WTC11 (cell line): ENCODE results near the gene EDN1. TPM values are rescaled to one million over a fixed set of nuclear protein-coding genes. Genes with fewer than 3 reads are reported as not detected.

Experiments
- ATAC-seq: fragments of 200-7000 bp; cut with Tn5 transposase; 2 replicates; pipeline ENCODE4 v1.10.0; 2021; ENCODE audit warnings: mild to moderate bottlenecking, moderate library complexity
- CTCF ChIA-PET: fragments of 300-600 bp; sonication (Branson Sonifier 250); formaldehyde crosslinking; loops from one replicate; lab custom pipeline; 2021; ENCODE audit warnings: antibody characterized with exemption; lab: Charles Lee
- POLR2A ChIA-PET: fragments of 350-600 bp; sonication (Branson Sonifier 250); formaldehyde crosslinking; loops from one replicate; lab custom pipeline; 2021; ENCODE audit warnings: antibody characterized with exemption; lab: Charles Lee
- DNase-seq: peaks from one replicate; pipeline ENCODE4 v3.0.0; 2021; ENCODE audit warnings: low spot score
- H3K27ac Mint-ChIP-seq: 2 replicates; pipeline ENCODE4 v1.8.0; 2021; ENCODE audit warnings: mixed read lengths
- H3K27me3 Mint-ChIP-seq: 2 replicates; pipeline ENCODE4 v1.8.0; 2021; ENCODE audit warnings: low read depth, mild to moderate bottlenecking, moderate library complexity, mixed read lengths
- H3K36me3 Mint-ChIP-seq: 2 replicates; pipeline ENCODE4 v1.8.0; 2021; ENCODE audit warnings: mixed read lengths
- H3K4me1 Mint-ChIP-seq: 2 replicates; pipeline ENCODE4 v1.8.0; 2022; ENCODE audit warnings: mixed read lengths
- H3K4me3 Mint-ChIP-seq: 2 replicates; pipeline ENCODE4 v1.8.0; 2021; ENCODE audit warnings: mild to moderate bottlenecking, moderate library complexity, mixed read lengths
- H3K9me3 Mint-ChIP-seq: 2 replicates; pipeline ENCODE4 v1.8.0; 2021; ENCODE audit warnings: mixed read lengths
- CDX4 ChIP-seq: fragments of 250-450 bp; sonication (Bioruptor Pico); IDR thresholded peaks from 2 replicates; pipeline ENCODE4 v1.9.0; 2021; ENCODE audit warnings: moderate library complexity, mild to moderate bottlenecking, inconsistent platforms, borderline replicate concordance
- ERG ChIP-seq: fragments of 250-450 bp; sonication (Bioruptor Pico); IDR thresholded peaks from 2 replicates; pipeline ENCODE4 v1.8.0; 2021; ENCODE audit warnings: mild to moderate bottlenecking
- IRF1 ChIP-seq: sonication (generic); formaldehyde crosslinking; IDR thresholded peaks from 2 replicates; pipeline ENCODE4 v1.8.0; 2023; ENCODE audit warnings: missing genetic modification reagents
- MAX ChIP-seq: sonication (generic); formaldehyde crosslinking; IDR thresholded peaks from 2 replicates; pipeline ENCODE4 v1.8.0; 2022; ENCODE audit warnings: mild to moderate bottlenecking, missing genetic modification reagents
- PRDM15 ChIP-seq: sonication (generic); formaldehyde crosslinking; IDR thresholded peaks from 2 replicates; pipeline ENCODE4 v1.8.0; 2022; ENCODE audit warnings: missing genetic modification reagents
- STAT6 ChIP-seq: sonication (generic); formaldehyde crosslinking; conservative IDR thresholded peaks from 2 replicates; pipeline ENCODE4 v1.8.1; 2023; ENCODE audit warnings: mild to moderate bottlenecking, low read depth, missing genetic modification reagents, moderate library complexity
- TCF7 ChIP-seq: sonication (generic); formaldehyde crosslinking; IDR thresholded peaks from 2 replicates; pipeline ENCODE4 v1.8.0; 2022; ENCODE audit warnings: mild to moderate bottlenecking, low read depth, missing genetic modification reagents, moderate library complexity
- USF1 ChIP-seq: sonication (generic); formaldehyde crosslinking; IDR thresholded peaks from 2 replicates; pipeline ENCODE4 v1.8.0; 2022; ENCODE audit warnings: mild to moderate bottlenecking, missing genetic modification reagents
- ZNF317 ChIP-seq: sonication (generic); formaldehyde crosslinking; IDR thresholded peaks from 2 replicates; pipeline ENCODE4 v1.8.1; 2023; ENCODE audit warnings: low read depth, mild to moderate bottlenecking, moderate library complexity, missing genetic modification reagents, borderline replicate concordance
- ZNF416 ChIP-seq: fragments of 250-450 bp; sonication (Bioruptor Pico); IDR thresholded peaks from 2 replicates; pipeline ENCODE4 v1.9.0; 2021; ENCODE audit warnings: mild to moderate bottlenecking, inconsistent platforms
- ZNF425 ChIP-seq: fragments of 250-450 bp; sonication (Bioruptor Pico); conservative IDR thresholded peaks from 2 replicates; pipeline ENCODE4 v1.9.0; 2021; ENCODE audit warnings: mild to moderate bottlenecking
- ZNF532 ChIP-seq: fragments of 250-450 bp; sonication (Bioruptor Pico); IDR thresholded peaks from 2 replicates; pipeline ENCODE4 v1.9.0; 2021; ENCODE audit warnings: mild to moderate bottlenecking, borderline replicate concordance
- ZSCAN18 ChIP-seq: fragments of 250-450 bp; sonication (Bioruptor Pico); IDR thresholded peaks from 2 replicates; pipeline ENCODE4 v2.1.2; 2022; ENCODE audit warnings: mild to moderate bottlenecking, moderate library complexity
- total RNA-seq: library from RNA; stranded (reverse); gene quantifications from 3 replicates; pipeline ENCODE4 v1.2.3, GENCODE V29; 2021

Gene EDN1
- total RNA-seq, 1 experiment from 2014 or later, result 1.0 TPM

- H3K9me3 Mint-ChIP-seq, result peaks cover 5% of the 10 kb centered on the region
- H3K36me3 Mint-ChIP-seq, result no peaks in the 10 kb centered on the region
- ChIA-PET CTCF (interaction anchor here (0.6 kb wide), 1 partner anchor 45 kb away, joined by 5 read pairs; no protein-coding TSS in a partner anchor), POLR2A (no interaction called here)
- TF ChIP-seq TCF7 (CRISPR knock-in tag) (no peak), ZNF317 (CRISPR knock-in tag) (no peak), PRDM15 (no peak), ERG (CRISPR knock-in tag) (no peak), ZNF532 (CRISPR knock-in tag) (no peak), ZNF416 (CRISPR knock-in tag) (no peak), ZNF425 (CRISPR knock-in tag) (no peak), USF1 (CRISPR knock-in tag) (no peak), CDX4 (no peak), ZSCAN18 (CRISPR knock-in tag) (no peak), IRF1 (CRISPR knock-in tag) (no peak), STAT6 (CRISPR knock-in tag) (no peak), MAX (CRISPR knock-in tag) (no peak)
- ATAC-seq (no peak), DNase-seq (no peak)
- H3K27me3 Mint-ChIP-seq, result peaks cover 10% of the 10 kb centered on the region
- no peak overlapping the region for H3K4me3 Mint-ChIP-seq
- H3K27ac Mint-ChIP-seq, result no peak overlapping the region
- peaks cover 43% of the 10 kb centered on the region for H3K4me1 Mint-ChIP-seq
Measured at GRCh38 chr6:12331474-12331873, 41.3 kb downstream of the EDN1 start.
